Mucosa of rectum (tissue), 2 donors: ENCODE results near the gene LSM10.
A peak's percentile ranks its signal among the peaks of the same experiment; 100 is the strongest.

ENCODE experiments used
- H3K27ac ChIP-seq, 2 donors: one replicate each; pipeline ENCODE4 v1.7.0; 2013; ENCODE audit warnings: inconsistent platforms in 2 of 2, low read depth in 2 of 2, low read length in 2 of 2
- H3K27me3 ChIP-seq, 2 donors: one replicate each; pipeline ENCODE4 v1.7.0; 2013; ENCODE audit warnings: low read length in 2 of 2; ENCODE audit not compliant: control insufficient read depth in 2 of 2, insufficient read depth in 2 of 2
- H3K36me3 ChIP-seq, 2 donors: one replicate each; pipeline ENCODE4 v1.7.0; 2013; ENCODE audit warnings: low read length in 2 of 2; ENCODE audit not compliant: control insufficient read depth in 2 of 2, insufficient read depth in 2 of 2
- H3K4me1 ChIP-seq, 2 donors: one replicate each; pipeline ENCODE4 v1.7.0; 2013; ENCODE audit warnings: low read length in 2 of 2, mild to moderate bottlenecking in 1 of 2; ENCODE audit not compliant: control insufficient read depth in 2 of 2, insufficient read depth in 2 of 2
- H3K4me3 ChIP-seq, 2 donors: one replicate each; pipeline ENCODE4 v1.7.0; 2013; ENCODE audit warnings: low read length in 2 of 2
- H3K9ac ChIP-seq, 2 donors: one replicate each; pipeline ENCODE4 v1.7.0; 2013; ENCODE audit warnings: low read length in 2 of 2, low read depth in 1 of 2, mild to moderate bottlenecking in 1 of 2
- H3K9me3 ChIP-seq, 2 donors: one replicate each; pipeline ENCODE4 v1.7.0; 2013; ENCODE audit warnings: low read length in 2 of 2; ENCODE audit not compliant: control insufficient read depth in 2 of 2
- donor health status: healthy.
- donor health status: Normal muscosa, but diverticular disease.

Gene LSM10

GRCh38 chr1:36372617-36373016 lies 25.1 kb downstream of the LSM10 start:
- no peaks in the 10 kb centered on the region for H3K27me3 ChIP-seq
- H3K27ac ChIP-seq, result peak overlapping the region in 1 of 2 donors; percentile 96
- peaks cover 2 to 3% of the 10 kb centered on the region in 2 donors for H3K36me3 ChIP-seq
- no peaks in the 10 kb centered on the region for H3K9me3 ChIP-seq
- no peak overlapping the region for H3K4me3 ChIP-seq
- peak overlapping the region in 1 of 2 donors; percentile 24 for H3K9ac ChIP-seq
- H3K4me1 ChIP-seq, result peaks cover 43 to 54% of the 10 kb centered on the region in 2 donors

- peak overlapping the region; percentile 19 to 40 for H3K27ac ChIP-seq
Measured at GRCh38 chr1:36369061-36369861, 28.4 kb downstream of the LSM10 start.

GRCh38 chr1:36367798-36368197 lies 29.9 kb downstream of the LSM10 start:
- H3K4me1 ChIP-seq, result peaks cover 33 to 35% of the 10 kb centered on the region in 2 donors
- H3K9me3 ChIP-seq, result no peaks in the 10 kb centered on the region
- peaks cover 2 to 5% of the 10 kb centered on the region in 2 donors for H3K36me3 ChIP-seq
- no peaks in the 10 kb centered on the region for H3K27me3 ChIP-seq
- H3K4me3 ChIP-seq, result no peak overlapping the region
- peak overlapping the region in 1 of 2 donors; percentile 44 for H3K27ac ChIP-seq
- no peak overlapping the region for H3K9ac ChIP-seq

More at GRCh38 chr1:36369061-36369861, 28.4 kb downstream of the LSM10 start:
- Histone ChIP-seq H3K9ac (peak overlapping the region in 1 of 2 donors; percentile 24), H3K9me3 (no peaks in the 10 kb centered on the region), H3K4me3 (no peak overlapping the region), H3K36me3 (peaks cover 2% of the 10 kb centered on the region in 2 donors), H3K27me3 (no peaks in the 10 kb centered on the region), H3K4me1 (peaks cover 47 to 49% of the 10 kb centered on the region in 2 donors)

- Histone ChIP-seq H3K27ac (no peak overlapping the region), H3K4me1 (peaks cover 28 to 32% of the 10 kb centered on the region in 2 donors)
Measured at GRCh38 chr1:36367066-36367465, 30.6 kb downstream of the LSM10 start.

GRCh38 chr1:36366091-36366661 lies 31.5 kb downstream of the LSM10 start:
- H3K9ac ChIP-seq, result no peak overlapping the region
- H3K4me3 ChIP-seq, result no peak overlapping the region

More at GRCh38 chr1:36367066-36367465, 30.6 kb downstream of the LSM10 start:
- H3K9me3 ChIP-seq, result no peaks in the 10 kb centered on the region
- peaks cover 5 to 11% of the 10 kb centered on the region in 2 donors for H3K36me3 ChIP-seq
- H3K9ac ChIP-seq, result no peak overlapping the region
- no peaks in the 10 kb centered on the region for H3K27me3 ChIP-seq
- H3K4me3 ChIP-seq, result no peak overlapping the region

GRCh38 chr1:36365381-36365780 lies 32.3 kb downstream of the LSM10 start:
- Histone ChIP-seq H3K27me3 (no peaks in the 10 kb centered on the region), H3K36me3 (peaks cover 12 to 24% of the 10 kb centered on the region in 2 donors), H3K4me1 (peaks cover 28 to 32% of the 10 kb centered on the region in 2 donors), H3K4me3 (no peak overlapping the region), H3K9me3 (no peaks in the 10 kb centered on the region), H3K9ac (no peak overlapping the region), H3K27ac (peak overlapping the region; percentile 24 to 38)

More at GRCh38 chr1:36366091-36366661, 31.5 kb downstream of the LSM10 start:
- Histone ChIP-seq H3K36me3 (peaks cover 8 to 17% of the 10 kb centered on the region in 2 donors), H3K27ac (peak overlapping the region in 1 of 2 donors; percentile 63), H3K27me3 (no peaks in the 10 kb centered on the region), H3K9me3 (no peaks in the 10 kb centered on the region), H3K4me1 (peaks cover 28 to 32% of the 10 kb centered on the region in 2 donors)

- Histone ChIP-seq H3K27me3 (no peaks in the 10 kb centered on the region), H3K9me3 (no peaks in the 10 kb centered on the region), H3K36me3 (peaks cover 39 to 57% of the 10 kb centered on the region in 2 donors), H3K27ac (no peak overlapping the region), H3K9ac (no peak overlapping the region), H3K4me1 (no peaks in the 10 kb centered on the region), H3K4me3 (no peak overlapping the region)
Measured at GRCh38 chr1:36359911-36360550, 37.7 kb downstream of the LSM10 start.

GRCh38 chr1:36359383-36359782 lies 38.3 kb downstream of the LSM10 start:
- peaks cover 43 to 63% of the 10 kb centered on the region in 2 donors for H3K36me3 ChIP-seq
- no peak overlapping the region for H3K27ac ChIP-seq
- H3K4me1 ChIP-seq, result no peaks in the 10 kb centered on the region
- H3K9ac ChIP-seq, result no peak overlapping the region
- H3K4me3 ChIP-seq, result no peak overlapping the region
- no peaks in the 10 kb centered on the region for H3K9me3 ChIP-seq
- H3K27me3 ChIP-seq, result no peaks in the 10 kb centered on the region

- H3K27me3 ChIP-seq, result no peaks in the 10 kb centered on the region
- no peaks in the 10 kb centered on the region for H3K9me3 ChIP-seq
- H3K27ac ChIP-seq, result no peak overlapping the region
- peaks cover 48 to 70% of the 10 kb centered on the region in 2 donors for H3K36me3 ChIP-seq
- no peaks in the 10 kb centered on the region for H3K4me1 ChIP-seq
- no peak overlapping the region for H3K4me3 ChIP-seq
- no peak overlapping the region for H3K9ac ChIP-seq
Measured at GRCh38 chr1:36358514-36359084, 39.1 kb downstream of the LSM10 start.
